ENCODE data around the gene MAP3K20. TPM values are rescaled to one million over a fixed set of nuclear protein-coding genes. Genes with fewer than 3 reads are reported as not detected.

The MAP3K20 gene
- total and polyA plus RNA-seq, 2 of the 4 experiments (the other 2 are of a cell fraction), result 27.5 to 84.4 TPM

DNA sequence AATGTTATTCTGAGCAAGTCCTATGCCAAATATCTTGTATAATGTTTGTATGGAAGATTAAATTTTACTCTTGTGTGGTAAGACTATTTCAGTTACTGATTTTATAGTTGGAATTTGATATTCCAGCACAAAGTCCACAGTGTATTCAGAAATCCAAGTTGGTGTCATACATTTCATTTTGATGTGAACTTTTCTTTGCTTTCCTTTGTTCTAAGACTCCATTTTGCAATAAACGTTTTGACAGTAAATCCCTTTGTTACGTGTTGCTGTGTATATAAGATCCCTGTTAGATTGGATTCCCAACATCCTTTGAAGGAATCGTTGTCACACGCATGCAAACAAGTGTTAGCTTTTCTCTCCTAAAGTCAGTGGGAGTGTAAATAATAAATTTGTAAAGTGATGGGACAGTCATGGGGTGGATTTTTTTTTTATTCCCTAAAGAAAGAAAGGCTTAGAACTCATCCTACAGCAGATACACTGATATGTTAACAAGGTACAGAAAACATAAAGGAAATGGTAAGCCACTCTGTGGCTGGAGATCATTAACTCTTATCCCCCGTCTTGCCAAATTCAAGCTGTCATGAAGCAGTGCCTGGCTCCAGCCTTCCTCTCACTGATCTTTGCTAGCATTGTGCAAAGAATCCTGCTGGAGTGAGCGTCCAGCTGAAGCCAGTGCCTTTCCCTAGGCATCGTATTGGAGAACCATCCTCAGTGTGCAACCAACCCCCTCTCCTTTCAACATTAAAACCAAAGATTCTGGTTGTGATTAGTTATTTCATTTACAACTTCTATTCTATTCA lies 151.5 kb downstream of the MAP3K20 start:
- no TSS peak for BruUV-seq (replicated peaks)
- Histone ChIP-seq H3K27ac (ENCODE audit: insufficient read depth, low read length) (no peak overlapping the region), H3K27me3 (ENCODE audit: control insufficient read depth, insufficient read depth, low read length) (no peaks in the 10 kb centered on the region), H4K20me1 (ENCODE audit: insufficient read depth, low read length) (no peaks in the 10 kb centered on the region), H3K4me2 (ENCODE audit: low read depth, low read length) (no peak overlapping the region), H2BK120ac (ENCODE audit: low read depth, low read length) (no peak overlapping the region), H2AFZ (replicated peaks; ENCODE audit: low read length, poor library complexity) (no peak overlapping the region), H2AK5ac (ENCODE audit: low read depth, low read length) (no peak overlapping the region), H3K9ac (ENCODE audit: low read depth, low read length) (no peak overlapping the region), H3K36me3 (ENCODE audit: control insufficient read depth, insufficient read depth, low read length) (peaks cover 3% of the 10 kb centered on the region; the same call in 1 of the 2 replicates), H4K91ac (ENCODE audit: insufficient read depth, low read depth, low read length) (no peak overlapping the region), H3K4ac (ENCODE audit: low read depth, low read length) (no peak overlapping the region), H4K8ac (ENCODE audit: low read depth in 2 of 2, low read length in 2 of 2) (no peak overlapping the region), H3K9me1 (ENCODE audit: insufficient read depth, low read length) (no peaks in the 10 kb centered on the region), H2AK9ac (replicated peaks; ENCODE audit: low read depth, low read length, poor library complexity) (no peak overlapping the region), H3K4me3 (ENCODE audit: insufficient read depth, low read depth, low read length) (no peak overlapping the region), H3K9me3 (ENCODE audit: control insufficient read depth, insufficient read depth, low read length) (no peaks in the 10 kb centered on the region), H4K5ac (ENCODE audit: low read depth, low read length) (no peak overlapping the region), H2BK15ac (ENCODE audit: low read depth, low read length) (no peak overlapping the region), H3K4me1 (ENCODE audit: control insufficient read depth, insufficient read depth, low read length) (peaks cover 2% of the 10 kb centered on the region; the same call in 1 of the 2 replicates), H3K56ac (ENCODE audit: extremely low read depth, insufficient read depth, low read length) (no peak overlapping the region), H3K18ac (ENCODE audit: low read depth, low read length) (no peak overlapping the region), H2BK20ac (ENCODE audit: low read depth, low read length) (no peak overlapping the region), H3K23ac (ENCODE audit: low read depth, low read length) (no peak overlapping the region), H3K14ac (replicated peaks; ENCODE audit: low read depth, low read length) (no peak overlapping the region), H2BK5ac (ENCODE audit: low read depth, low read length, poor library complexity, severe bottlenecking) (no peak overlapping the region), H3K79me1 (ENCODE audit: low read depth in 1 of 2, low read length in 2 of 2) (peaks cover 0 to 5% of the 10 kb centered on the region in 2 experiments; a peak in 1 of 4 replicates)
- intact Hi-C loops (cut with micrococcal nuclease) (no loop called here), in situ Hi-C loops (cut with MboI; ENCODE audit: low sequenced_read_pairs) (no loop called here), dilution Hi-C loops (cut with HindIII; ENCODE audit: low sequenced_read_pairs, unreplicated experiment) (no loop called here)
- no peak for ATAC-seq (ENCODE audit: low read depth)
- ChIA-PET POLR2A (ENCODE audit: unreplicated experiment) (no interaction called here), CTCF (no interaction called here)
- WGBS, 2 experiments (ENCODE audit: extremely low coverage in 2 of 2, insufficient read length in 1 of 2), result 60% methylated on average over 1 of the region's 7 CpGs; no CpG with 5 or more reads in 1 of the 2 experiments
- DNase-seq, result no peak
- no peak for TF ChIP-seq BHLHE40 (IDR thresholded peaks at IDR 0.05; ENCODE audit: low read depth, low read length)
- no peak for TF ChIP-seq CHD1 (IDR thresholded peaks at IDR 0.05; ENCODE audit: low read depth, low read length)
- no peak for TF ChIP-seq NFE2L2 (IDR thresholded peaks at IDR 0.05; ENCODE audit: low read depth, low read length)
- TF ChIP-seq, protein P1, sequence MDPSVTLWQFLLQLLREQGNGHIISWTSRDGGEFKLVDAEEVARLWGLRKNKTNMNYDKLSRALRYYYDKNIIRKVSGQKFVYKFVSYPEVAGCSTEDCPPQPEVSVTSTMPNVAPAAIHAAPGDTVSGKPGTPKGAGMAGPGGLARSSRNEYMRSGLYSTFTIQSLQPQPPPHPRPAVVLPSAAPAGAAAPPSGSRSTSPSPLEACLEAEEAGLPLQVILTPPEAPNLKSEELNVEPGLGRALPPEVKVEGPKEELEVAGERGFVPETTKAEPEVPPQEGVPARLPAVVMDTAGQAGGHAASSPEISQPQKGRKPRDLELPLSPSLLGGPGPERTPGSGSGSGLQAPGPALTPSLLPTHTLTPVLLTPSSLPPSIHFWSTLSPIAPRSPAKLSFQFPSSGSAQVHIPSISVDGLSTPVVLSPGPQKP (IDR thresholded peaks at IDR 0.05; ENCODE audit: borderline replicate concordance, low read depth, low read length), result no peak
- TF ChIP-seq MAFK (IDR thresholded peaks at IDR 0.05; ENCODE audit: low read depth, low read length), result no peak
- TF ChIP-seq FOS (IDR thresholded peaks at IDR 0.05; ENCODE audit: low read depth, low read length), result no peak
